OCI-LY1 (cell line): ENCODE data around the gene TTC27.

Experiments
- EZH2 ChIP-seq: fragments of 200-600 bp; sonication (generic), shearing (Covaris generic); IDR thresholded peaks from 2 replicates; pipeline ENCODE4 v1.8.0; 2017; ENCODE audit warnings: borderline replicate concordance, mixed run types, mild to moderate bottlenecking, antibody characterized with exemption, low read length, moderate library complexity, mixed read lengths
- TF ChIP-seq, protein P1 (sequence below): fragments of 200-600 bp; sonication (generic), shearing (Covaris generic); IDR thresholded peaks from 2 replicates; pipeline ENCODE4 v1.5.1; 2017; ENCODE audit warnings: mild to moderate bottlenecking, antibody characterized with exemption, low read length, moderate library complexity, mixed read lengths

GRCh38 chr2:32614084-32614483 is 13.8 kb upstream of the TTC27 start:
- TF ChIP-seq EZH2 = no peak
- TF ChIP-seq, protein P1, sequence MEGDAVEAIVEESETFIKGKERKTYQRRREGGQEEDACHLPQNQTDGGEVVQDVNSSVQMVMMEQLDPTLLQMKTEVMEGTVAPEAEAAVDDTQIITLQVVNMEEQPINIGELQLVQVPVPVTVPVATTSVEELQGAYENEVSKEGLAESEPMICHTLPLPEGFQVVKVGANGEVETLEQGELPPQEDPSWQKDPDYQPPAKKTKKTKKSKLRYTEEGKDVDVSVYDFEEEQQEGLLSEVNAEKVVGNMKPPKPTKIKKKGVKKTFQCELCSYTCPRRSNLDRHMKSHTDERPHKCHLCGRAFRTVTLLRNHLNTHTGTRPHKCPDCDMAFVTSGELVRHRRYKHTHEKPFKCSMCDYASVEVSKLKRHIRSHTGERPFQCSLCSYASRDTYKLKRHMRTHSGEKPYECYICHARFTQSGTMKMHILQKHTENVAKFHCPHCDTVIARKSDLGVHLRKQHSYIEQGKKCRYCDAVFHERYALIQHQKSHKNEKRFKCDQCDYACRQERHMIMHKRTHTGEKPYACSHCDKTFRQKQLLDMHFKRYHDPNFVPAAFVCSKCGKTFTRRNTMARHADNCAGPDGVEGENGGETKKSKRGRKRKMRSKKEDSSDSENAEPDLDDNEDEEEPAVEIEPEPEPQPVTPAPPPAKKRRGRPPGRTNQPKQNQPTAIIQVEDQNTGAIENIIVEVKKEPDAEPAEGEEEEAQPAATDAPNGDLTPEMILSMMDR = no peak
